Dermis microvascular lymphatic vessel endothelial cell (primary cell): ENCODE measurements around the gene COL1A2. TPM values are rescaled to one million over a fixed set of nuclear protein-coding genes. Genes with fewer than 3 reads are reported as not detected.

ENCODE experiments used
- total RNA-seq: library from RNA; depleted of rRNA; stranded (reverse); fragments of >200 nt; gene quantifications from 2 replicates; pipeline ENCODE4 v1.2.1, GENCODE V29; 2014

Gene COL1A2
- total RNA-seq, 1 donor from 2014 or later: 0.39 TPM

Other genes starting within 250 kb of the COL1A2 start
- gene CASD1, start 114.9 kb downstream of the COL1A2 start, total RNA-seq: 13.8 and 13.9 TPM in 2 replicates